ENCODE measurements around the gene PSMB7. TPM values are rescaled to one million over a fixed set of nuclear protein-coding genes. Genes with fewer than 3 reads are reported as not detected.

PSMB7 gene
- total RNA-seq, 1 donor from 2014 or later, result 183 TPM

DNA sequence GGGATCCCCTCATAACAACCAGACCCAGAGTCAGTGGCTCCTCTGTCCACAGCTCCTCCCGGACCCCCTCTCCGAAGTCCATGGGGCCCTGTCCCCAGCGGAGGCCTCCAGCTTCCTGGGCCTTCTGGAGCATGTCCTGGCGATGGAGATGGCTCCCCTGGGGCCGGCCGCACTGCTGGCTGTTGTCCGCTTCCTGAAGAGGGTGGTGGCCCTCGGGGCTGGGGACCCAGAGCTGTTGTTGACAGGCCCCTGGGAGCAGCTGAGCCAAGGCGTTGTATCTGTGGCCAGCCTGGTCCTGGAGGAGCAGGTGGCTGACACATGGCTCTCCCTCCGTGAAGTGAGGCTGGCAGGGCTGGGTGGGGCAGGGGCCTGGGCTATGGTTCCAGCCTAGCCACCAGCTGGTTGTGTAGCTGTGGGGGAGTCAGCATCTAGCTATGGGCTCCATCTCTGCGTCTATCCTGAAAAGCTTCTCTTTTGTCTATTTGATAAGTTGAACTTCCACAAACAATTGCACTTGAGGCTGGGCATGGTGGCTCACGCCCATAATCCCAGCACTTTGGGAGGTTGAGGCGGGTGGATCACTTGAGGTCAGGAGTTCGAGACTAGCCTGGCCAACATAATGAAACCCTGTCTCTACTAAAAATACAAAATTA lies 39.7 kb upstream of the PSMB7 start:
- Mint-ChIP-seq H3K36me3 (ENCODE audit: low read depth, unreplicated experiment) (no peaks in the 10 kb centered on the region), H3K27me3 (ENCODE audit: low read depth, unreplicated experiment) (peaks cover 49% of the 10 kb centered on the region), H3K4me1 (ENCODE audit: low read depth, unreplicated experiment) (no peaks in the 10 kb centered on the region), H3K4me3 (ENCODE audit: unreplicated experiment) (no peak overlapping the region), H3K27ac (ENCODE audit: unreplicated experiment) (no peak overlapping the region), H3K9me3 (ENCODE audit: unreplicated experiment) (no peaks in the 10 kb centered on the region)
- TF ChIP-seq EZH2 (IDR thresholded peaks at IDR 0.05; ENCODE audit: insufficient read depth, low read length), result no peak
- TF ChIP-seq, protein P1, sequence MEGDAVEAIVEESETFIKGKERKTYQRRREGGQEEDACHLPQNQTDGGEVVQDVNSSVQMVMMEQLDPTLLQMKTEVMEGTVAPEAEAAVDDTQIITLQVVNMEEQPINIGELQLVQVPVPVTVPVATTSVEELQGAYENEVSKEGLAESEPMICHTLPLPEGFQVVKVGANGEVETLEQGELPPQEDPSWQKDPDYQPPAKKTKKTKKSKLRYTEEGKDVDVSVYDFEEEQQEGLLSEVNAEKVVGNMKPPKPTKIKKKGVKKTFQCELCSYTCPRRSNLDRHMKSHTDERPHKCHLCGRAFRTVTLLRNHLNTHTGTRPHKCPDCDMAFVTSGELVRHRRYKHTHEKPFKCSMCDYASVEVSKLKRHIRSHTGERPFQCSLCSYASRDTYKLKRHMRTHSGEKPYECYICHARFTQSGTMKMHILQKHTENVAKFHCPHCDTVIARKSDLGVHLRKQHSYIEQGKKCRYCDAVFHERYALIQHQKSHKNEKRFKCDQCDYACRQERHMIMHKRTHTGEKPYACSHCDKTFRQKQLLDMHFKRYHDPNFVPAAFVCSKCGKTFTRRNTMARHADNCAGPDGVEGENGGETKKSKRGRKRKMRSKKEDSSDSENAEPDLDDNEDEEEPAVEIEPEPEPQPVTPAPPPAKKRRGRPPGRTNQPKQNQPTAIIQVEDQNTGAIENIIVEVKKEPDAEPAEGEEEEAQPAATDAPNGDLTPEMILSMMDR (IDR thresholded peaks at IDR 0.05; ENCODE audit: insufficient read depth, low read depth, low read length), result no peak
- Histone ChIP-seq H3K4me3 (ENCODE audit: insufficient read depth, low read depth, low read length) (no peak overlapping the region), H3K27ac (ENCODE audit: low read depth, low read length) (no peak overlapping the region), H3K79me2 (ENCODE audit: insufficient read depth, low read length) (no peaks in the 10 kb centered on the region), H2AFZ (ENCODE audit: low read depth, low read length) (no peak overlapping the region), H3K36me3 (ENCODE audit: insufficient read depth, low read length) (no peaks in the 10 kb centered on the region), H3K4me1 (ENCODE audit: insufficient read depth, low read length) (peaks cover 8% of the 10 kb centered on the region), H3K27me3 (ENCODE audit: insufficient read depth, low read length) (peaks cover 31% of the 10 kb centered on the region), H3K9ac (ENCODE audit: low read length) (no peak overlapping the region), H3K4me2 (ENCODE audit: low read length) (no peak overlapping the region), H3K9me3 (ENCODE audit: insufficient read depth, low read depth, low read length) (no peaks in the 10 kb centered on the region), H4K20me1 (ENCODE audit: insufficient read depth, low read length) (no peaks in the 10 kb centered on the region)
- no peak for FAIRE-seq
- no peak for DNase-seq (ENCODE audit: low read depth)

- TF ChIP-seq EZH2 (IDR thresholded peaks at IDR 0.05; ENCODE audit: insufficient read depth, low read length), result no peak
- TF ChIP-seq, protein P1 (IDR thresholded peaks at IDR 0.05; ENCODE audit: insufficient read depth, low read depth, low read length), result no peak
- no peaks in the 10 kb centered on the region for H4K20me1 ChIP-seq (ENCODE audit: insufficient read depth, low read length)
- no peaks in the 10 kb centered on the region for H3K9me3 Mint-ChIP-seq (ENCODE audit: unreplicated experiment)
- H3K9ac ChIP-seq (ENCODE audit: low read length), result no peak overlapping the region
- H3K79me2 ChIP-seq (ENCODE audit: insufficient read depth, low read length), result no peaks in the 10 kb centered on the region
- H3K36me3 Mint-ChIP-seq (ENCODE audit: low read depth, unreplicated experiment), result no peaks in the 10 kb centered on the region
- H3K27me3 Mint-ChIP-seq (ENCODE audit: low read depth, unreplicated experiment), result peaks cover 56% of the 10 kb centered on the region
- no peak overlapping the region for H3K4me3 ChIP-seq (ENCODE audit: insufficient read depth, low read depth, low read length)
- FAIRE-seq (no peak), DNase-seq (ENCODE audit: low read depth) (no peak)
- H3K4me1 ChIP-seq (ENCODE audit: insufficient read depth, low read length), result peaks cover 8% of the 10 kb centered on the region
- no peak overlapping the region for H2AFZ ChIP-seq (ENCODE audit: low read depth, low read length)
- H3K4me3 Mint-ChIP-seq (ENCODE audit: unreplicated experiment), result no peak overlapping the region
- H3K36me3 ChIP-seq (ENCODE audit: insufficient read depth, low read length), result no peaks in the 10 kb centered on the region
- peaks cover 31% of the 10 kb centered on the region for H3K27me3 ChIP-seq (ENCODE audit: insufficient read depth, low read length)
- H3K4me2 ChIP-seq (ENCODE audit: low read length), result no peak overlapping the region
- H3K9me3 ChIP-seq (ENCODE audit: insufficient read depth, low read depth, low read length), result peaks cover 2% of the 10 kb centered on the region
- no peak overlapping the region for H3K27ac Mint-ChIP-seq (ENCODE audit: unreplicated experiment)
- H3K4me1 Mint-ChIP-seq (ENCODE audit: low read depth, unreplicated experiment), result no peaks in the 10 kb centered on the region
- H3K27ac ChIP-seq (ENCODE audit: low read depth, low read length), result no peak overlapping the region
Observed at GRCh38 chr9:124454296-124454695, 39.1 kb upstream of the PSMB7 start.

DNA sequence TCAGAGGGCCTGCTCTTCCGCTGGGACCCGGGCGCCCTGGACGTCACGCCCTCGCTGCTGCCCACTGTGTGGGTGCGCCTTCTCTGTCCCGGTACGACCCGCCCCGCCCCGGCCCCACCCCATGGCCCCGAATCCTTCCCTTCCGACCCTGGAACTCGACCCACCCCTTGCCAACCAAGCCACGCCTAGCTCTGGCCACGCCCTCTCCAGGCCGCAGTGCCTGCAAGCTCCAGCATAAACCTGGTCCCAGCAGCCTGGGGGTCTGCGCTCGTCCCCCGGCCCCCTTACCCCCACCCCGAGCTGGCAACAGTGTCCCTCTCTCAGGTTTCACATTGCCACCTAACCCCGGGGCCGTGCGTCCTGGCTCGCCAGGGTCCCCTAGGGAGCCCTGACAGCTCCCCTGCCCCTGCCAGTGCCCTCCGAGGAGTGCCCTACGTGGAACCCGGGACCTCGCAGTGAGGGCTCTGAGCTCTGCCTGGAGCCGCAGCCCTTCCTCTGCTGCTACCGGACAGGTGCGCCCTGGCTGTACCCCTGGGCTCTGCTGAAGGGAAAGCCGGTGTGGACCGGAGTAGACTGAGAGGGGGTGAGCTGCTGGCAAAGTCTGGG lies 38.4 kb upstream of the PSMB7 start:
- Histone ChIP-seq H3K36me3 (ENCODE audit: insufficient read depth, low read length) (no peaks in the 10 kb centered on the region), H3K4me1 (ENCODE audit: insufficient read depth, low read length) (peaks cover 8% of the 10 kb centered on the region), H3K4me3 (ENCODE audit: insufficient read depth, low read depth, low read length) (no peak overlapping the region), H3K27ac (ENCODE audit: low read depth, low read length) (no peak overlapping the region), H3K79me2 (ENCODE audit: insufficient read depth, low read length) (no peaks in the 10 kb centered on the region), H3K9me3 (ENCODE audit: insufficient read depth, low read depth, low read length) (peaks cover 2% of the 10 kb centered on the region), H4K20me1 (ENCODE audit: insufficient read depth, low read length) (no peaks in the 10 kb centered on the region), H3K9ac (ENCODE audit: low read length) (no peak overlapping the region), H3K27me3 (ENCODE audit: insufficient read depth, low read length) (peaks cover 31% of the 10 kb centered on the region), H2AFZ (ENCODE audit: low read depth, low read length) (no peak overlapping the region), H3K4me2 (ENCODE audit: low read length) (no peak overlapping the region)
- Mint-ChIP-seq H3K9me3 (ENCODE audit: unreplicated experiment) (no peaks in the 10 kb centered on the region), H3K4me1 (ENCODE audit: low read depth, unreplicated experiment) (no peaks in the 10 kb centered on the region), H3K4me3 (ENCODE audit: unreplicated experiment) (no peak overlapping the region), H3K27ac (ENCODE audit: unreplicated experiment) (no peak overlapping the region), H3K27me3 (ENCODE audit: low read depth, unreplicated experiment) (peaks cover 59% of the 10 kb centered on the region), H3K36me3 (ENCODE audit: low read depth, unreplicated experiment) (no peaks in the 10 kb centered on the region)
- peak; percentile 46 for TF ChIP-seq EZH2 (IDR thresholded peaks at IDR 0.05; ENCODE audit: insufficient read depth, low read length)
- TF ChIP-seq, protein P1 (IDR thresholded peaks at IDR 0.05; ENCODE audit: insufficient read depth, low read depth, low read length), result no peak
- FAIRE-seq (no peak), DNase-seq (ENCODE audit: low read depth) (no peak)
